Stromal cell of bone marrow (primary cell): ENCODE data around the gene CHMP4A.
"Not testable (repeated sequence)": the region's sequence is repeated elsewhere in the genome, so short reads cannot be mapped to it uniquely, and the experiment has no call there.

Source experiments
- DNase-seq: peaks from one replicate; pipeline ENCODE4 v3.0.0-alpha.2; 2012; ENCODE audit warnings: low read depth

CHMP4A gene

DNA sequence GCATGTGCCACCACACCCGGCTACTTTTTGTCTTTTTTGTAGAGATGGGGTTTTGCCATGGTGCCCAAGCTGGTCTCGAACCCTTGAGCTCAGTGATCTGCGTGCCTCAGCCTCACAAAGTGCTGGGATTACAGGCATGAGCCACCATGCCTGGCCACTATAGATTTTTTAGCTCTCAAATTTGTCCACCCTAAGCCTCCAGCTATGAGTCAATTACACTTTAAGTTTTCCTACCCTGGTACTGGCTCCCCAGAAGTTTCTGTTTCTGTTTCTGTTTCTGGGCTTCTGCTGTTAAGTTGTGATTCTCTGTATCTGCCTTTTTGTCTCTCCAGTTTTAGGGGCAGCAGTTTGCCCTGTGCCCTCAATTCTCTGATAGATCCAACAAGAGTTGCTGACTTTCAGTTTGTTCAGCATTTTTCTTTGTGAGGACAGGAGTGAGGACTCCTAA lies 33.5 kb upstream of the CHMP4A start:
- DNase-seq, result no peak

DNA sequence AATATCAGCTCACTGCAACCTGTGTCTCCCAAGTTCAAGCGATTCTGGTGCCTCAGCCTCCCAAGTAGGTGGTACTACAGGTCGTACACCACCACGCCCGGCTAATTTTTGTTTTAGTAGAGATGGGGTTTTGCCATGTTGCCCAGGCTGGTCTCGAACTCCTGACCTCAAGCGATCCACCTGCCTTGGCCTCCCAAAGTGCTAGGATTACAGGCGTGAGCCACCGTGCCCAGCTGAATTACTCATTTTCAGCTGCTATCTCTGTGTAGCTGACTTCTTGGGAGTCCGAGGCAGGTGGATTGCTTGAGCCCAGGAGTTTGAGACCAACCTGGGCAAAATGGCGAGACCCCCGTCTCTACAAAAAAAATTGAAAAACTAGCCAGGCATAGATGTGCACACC lies 32.1 kb upstream of the CHMP4A start:
- DNase-seq, result not testable (repeated sequence)

DNA sequence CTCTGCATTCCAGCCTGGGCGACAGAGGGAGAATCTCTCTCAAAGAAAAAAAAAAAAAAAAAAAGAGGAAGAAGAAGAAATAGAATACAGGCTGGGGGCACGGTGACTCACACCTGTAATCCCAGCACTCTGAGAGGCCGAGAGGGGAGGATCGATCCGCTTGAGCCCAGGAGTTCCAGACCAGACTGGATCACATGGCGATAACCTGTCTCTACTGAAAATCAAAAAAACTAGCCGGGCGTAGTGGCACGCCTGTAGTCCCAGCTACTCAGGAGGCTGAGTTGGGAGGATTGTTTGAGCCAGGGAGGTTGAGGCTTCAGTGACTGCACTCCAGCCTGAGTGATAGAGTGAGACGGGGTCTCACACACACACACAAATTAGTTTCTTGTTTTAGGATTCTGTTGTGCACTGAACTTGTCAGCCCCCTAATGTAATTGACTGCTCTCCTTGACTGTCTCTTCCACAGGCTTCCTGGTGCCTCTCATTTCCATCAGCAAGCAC lies 30.1 kb upstream of the CHMP4A start:
- DNase-seq, result no peak

DNA sequence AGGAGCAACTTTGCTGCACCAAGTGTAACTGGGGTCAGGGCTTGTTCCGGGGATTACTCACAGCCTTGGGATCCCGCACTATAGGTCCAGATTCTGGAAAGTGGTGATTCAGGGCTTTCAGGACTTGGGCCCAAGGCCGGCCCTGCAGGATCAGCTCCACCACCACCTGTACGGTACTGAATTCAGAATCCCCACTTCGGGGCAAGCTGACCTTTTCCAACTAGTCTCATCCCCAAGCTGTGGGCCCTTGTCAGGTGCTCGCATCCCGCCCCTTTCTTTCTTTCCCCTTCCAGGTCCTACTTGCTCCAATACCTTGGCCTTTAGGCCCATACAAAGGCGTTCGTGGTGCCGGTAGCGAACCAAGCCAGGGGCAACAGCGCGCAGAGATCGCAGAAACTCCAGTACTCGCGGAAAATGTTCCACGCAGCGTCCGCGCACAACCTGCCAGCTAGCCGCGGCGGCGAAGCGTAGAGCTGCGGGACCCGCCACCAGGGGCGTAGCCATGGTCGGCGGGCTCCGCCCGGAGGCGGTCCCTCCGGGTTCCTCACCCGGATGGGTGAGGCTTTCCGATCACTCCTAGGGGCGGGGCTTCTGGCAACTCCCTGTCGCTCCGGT lies 28.6 kb upstream of the CHMP4A start:
- DNase-seq, result peak; percentile 85

DNA sequence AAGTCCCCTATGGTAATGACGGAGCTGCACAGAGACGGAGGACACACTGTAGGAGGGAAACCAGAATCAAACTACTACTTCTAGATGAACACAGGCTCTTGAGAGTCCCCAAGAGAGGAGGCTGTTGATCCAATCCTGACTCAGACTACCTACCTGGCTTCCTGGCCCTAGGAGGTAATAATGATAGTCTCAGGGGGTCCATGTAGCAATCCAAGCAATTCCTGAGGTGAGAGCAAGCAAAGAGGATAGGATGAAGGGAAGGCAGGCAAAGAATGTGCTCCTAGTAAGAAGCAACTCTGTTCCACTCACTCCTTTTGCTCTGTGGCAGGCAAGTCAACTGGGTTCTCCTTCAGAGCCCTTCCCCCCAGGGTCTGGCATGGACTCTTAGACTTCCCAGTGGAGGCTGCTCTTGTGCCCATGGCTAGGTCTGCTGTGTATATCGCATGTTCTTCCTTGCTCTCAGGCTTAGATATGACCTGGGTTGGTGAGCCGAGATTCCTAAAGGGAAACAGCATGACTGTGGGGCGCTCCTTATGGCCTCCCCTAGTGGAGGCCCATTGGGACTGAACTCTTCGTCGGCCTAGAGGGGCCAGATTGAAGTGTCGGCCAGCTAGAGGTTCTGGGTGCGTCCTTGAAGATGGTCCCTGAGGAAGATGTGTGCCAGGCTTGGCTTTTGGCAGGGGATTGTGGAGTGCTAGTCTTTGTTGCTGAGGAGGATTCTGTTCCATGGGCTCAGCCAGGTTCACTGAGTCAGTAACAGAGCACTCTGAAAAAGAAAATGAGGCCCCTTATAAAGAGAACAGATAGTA lies 27.0 kb upstream of the CHMP4A start:
- DNase-seq, result no peak

DNA sequence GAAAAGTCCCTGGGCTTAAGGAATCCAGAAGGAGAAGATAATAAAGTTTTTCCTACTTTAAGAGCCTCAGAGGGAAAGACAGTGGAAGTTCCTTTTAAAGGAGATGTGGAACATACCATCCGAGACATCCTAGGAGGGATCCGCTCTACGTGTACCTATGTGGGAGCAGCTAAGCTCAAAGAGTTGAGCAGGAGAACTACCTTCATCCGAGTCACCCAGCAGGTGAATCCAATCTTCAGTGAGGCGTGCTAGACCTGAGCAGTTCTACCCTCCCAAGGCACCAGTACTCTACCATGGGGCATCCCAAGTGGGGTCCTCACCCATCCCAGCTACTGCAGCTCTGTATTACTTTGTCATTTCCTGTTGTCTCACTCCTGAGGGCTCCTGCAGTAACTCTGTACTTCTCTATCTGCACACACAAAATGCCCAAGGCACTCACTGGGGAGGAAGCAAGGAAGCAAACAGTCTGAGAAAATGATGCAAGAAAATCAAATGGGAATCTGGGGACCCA lies 25.3 kb upstream of the CHMP4A start:
- no peak for DNase-seq

DNA sequence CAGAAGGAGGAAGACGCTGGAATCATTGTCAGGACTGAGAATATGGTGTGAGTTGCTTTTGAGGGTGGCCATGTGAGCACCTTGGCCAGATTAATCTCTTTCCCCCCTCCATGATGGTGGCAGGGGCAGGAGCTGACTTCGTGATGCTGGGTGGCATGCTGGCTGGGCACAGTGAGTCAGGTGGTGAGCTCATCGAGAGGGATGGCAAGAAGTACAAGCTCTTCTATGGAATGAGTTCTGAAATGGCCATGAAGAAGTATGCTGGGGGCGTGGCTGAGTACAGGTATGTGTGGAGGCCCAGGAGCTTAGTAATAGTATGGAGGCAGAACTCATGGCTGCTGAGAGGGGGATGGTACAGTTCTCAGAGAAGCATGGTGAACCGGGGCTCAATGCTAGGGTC lies 24.8 kb upstream of the CHMP4A start:
- DNase-seq, result no peak

DNA sequence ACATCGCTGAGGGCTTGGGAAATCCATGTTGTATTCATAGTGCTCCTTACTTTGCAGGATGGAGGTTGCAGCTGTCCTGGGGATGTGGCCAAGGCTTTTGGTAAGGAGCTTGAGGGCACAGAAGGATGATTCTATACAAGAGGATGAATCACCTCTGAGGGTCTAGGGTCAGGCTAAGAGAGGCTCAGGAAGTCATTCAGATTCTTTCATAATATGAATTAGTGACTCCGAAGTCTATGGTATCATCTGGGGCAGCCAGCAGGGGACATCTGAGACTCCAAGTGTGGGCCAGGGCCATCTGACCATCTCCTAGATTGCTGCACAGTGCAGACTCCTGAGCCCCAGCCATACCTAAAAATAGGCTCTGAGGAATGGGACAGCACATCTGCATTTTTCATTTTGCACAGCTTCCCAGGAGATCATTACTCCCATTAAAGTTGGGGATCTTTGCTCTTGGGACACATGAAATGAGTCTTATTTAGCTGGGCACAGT lies 24.2 kb upstream of the CHMP4A start:
- DNase-seq, result no peak

DNA sequence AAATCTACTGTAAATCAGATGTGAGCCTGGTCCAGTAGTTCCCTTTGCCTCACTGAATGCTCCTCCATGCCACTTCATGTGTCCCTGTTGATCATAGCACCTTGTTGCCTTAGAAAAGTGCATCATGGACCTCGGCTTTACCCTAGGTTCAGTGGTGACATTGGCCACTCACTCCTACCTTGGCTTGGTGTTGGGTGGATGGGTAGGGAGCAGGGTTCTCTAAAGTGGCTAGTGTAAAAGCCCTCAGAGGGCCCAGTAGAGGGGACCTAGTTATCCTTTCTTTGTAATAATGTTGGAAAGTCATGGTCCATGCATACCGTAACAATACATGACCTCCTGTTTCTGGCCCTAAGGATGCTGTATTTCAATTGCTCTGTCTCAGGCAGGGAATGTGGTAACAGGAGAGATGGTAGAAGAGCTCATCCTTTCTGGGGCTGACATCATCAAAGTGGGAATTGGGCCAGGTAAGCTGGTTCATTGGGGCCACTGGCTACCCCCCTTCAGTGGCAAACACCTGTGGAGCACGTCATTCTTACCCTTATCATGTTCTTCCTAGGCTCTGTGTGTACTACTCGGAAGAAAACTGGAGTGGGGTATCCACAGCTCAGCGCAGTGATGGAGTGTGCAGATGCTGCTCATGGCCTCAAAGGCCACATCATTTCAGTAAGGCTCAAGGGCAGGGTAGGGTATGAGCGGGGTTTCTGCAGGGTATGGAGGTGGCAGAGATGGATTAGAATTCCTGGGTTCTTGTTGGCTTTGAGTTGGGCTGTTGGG lies 23.6 kb upstream of the CHMP4A start:
- DNase-seq, result no peak

DNA sequence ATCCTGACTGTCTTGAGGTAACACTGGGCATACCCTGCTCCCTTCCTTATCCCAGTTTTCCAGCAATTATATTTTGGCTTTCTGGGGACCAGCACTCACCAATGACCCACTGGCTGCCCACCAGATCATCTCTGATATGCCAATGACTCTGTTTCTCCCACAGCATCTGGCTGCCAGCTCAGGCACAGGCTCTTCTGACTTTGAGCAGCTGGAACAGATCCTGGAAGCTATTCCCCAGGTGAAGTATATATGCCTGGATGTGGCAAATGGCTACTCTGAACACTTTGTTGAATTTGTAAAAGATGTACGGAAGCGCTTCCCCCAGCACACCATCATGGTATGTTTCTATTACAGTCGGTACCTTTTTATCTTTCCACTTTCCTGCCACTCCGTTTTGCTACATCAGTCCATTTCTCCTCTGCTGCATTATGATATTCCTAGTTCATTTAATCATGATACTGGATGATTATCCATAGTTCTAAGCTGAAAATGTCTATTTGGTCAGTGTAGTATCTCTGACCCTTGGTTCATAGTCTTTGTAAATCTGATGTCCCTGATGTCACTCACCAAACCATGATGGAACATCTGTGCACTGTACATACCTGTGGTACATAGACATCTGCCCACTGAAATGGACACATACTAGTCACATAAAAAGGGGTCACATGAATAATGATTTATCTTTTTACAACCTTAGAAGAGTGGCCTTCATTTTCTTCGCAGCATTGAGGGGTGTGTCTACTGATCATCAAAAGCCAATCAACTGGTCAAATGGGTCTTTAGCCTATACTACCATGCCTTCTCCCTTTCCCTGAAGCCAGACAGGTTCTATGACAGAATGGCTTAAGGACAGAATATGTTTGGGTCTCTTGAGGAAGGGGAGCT lies 22.8 kb upstream of the CHMP4A start:
- DNase-seq, result no peak

DNA sequence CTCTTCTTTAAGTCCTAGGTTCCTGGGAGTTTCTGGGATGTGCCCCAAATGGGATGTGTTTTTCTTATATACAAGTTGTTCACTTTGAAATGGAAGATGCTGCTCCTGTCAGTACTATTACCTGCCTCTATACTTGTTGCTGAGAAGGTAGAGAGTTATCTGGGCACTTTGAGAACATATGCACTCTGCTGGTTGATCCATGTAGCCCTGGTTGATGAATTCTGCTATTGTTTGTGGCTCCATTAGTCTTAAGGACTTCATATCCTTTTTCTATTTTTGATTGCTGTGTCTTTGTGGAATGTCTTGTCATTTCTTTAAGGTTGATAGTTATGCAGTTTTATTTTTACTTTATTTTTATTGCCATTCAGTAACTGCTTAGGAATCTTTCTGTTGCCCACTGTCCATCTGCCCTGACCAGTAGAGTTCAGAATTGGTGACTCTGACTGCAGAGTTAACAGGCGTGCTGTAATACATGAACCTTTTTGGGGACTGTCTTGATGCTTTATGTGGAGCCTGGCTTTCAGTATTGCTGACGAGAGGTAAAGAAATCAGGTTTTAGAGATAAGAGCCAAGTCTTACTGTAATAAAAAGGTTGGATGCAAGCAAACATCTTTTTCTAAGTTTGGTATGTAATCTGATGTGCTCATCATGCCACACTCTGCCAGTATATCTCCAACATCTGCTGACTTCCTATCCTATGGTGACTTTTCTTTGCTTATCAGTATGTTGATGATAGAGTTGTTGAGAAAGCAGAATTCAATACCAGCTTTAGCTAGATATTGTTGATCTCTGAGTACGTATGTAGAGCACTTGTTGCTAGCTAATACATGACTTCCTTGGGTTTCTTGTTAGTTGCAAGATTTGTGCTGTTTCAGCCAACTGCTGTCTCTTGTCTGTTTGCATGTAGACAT lies 21.1 kb upstream of the CHMP4A start:
- DNase-seq, result no peak

DNA sequence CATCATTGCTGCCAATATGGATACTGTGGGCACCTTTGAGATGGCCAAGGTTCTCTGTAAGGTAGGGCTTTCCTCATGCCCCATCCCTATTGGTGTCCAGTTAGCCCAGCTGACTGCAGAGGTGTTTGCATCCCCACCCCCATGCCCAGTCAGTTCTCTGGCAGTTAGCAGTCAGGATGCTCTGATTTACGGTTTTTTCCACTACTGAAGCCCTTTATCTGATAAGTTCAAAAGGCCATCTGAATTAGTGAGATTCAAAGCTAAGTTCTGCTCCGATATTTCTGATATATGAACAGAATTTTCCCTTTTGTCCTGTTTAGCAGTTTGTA lies 20.2 kb upstream of the CHMP4A start:
- no peak for DNase-seq

DNA sequence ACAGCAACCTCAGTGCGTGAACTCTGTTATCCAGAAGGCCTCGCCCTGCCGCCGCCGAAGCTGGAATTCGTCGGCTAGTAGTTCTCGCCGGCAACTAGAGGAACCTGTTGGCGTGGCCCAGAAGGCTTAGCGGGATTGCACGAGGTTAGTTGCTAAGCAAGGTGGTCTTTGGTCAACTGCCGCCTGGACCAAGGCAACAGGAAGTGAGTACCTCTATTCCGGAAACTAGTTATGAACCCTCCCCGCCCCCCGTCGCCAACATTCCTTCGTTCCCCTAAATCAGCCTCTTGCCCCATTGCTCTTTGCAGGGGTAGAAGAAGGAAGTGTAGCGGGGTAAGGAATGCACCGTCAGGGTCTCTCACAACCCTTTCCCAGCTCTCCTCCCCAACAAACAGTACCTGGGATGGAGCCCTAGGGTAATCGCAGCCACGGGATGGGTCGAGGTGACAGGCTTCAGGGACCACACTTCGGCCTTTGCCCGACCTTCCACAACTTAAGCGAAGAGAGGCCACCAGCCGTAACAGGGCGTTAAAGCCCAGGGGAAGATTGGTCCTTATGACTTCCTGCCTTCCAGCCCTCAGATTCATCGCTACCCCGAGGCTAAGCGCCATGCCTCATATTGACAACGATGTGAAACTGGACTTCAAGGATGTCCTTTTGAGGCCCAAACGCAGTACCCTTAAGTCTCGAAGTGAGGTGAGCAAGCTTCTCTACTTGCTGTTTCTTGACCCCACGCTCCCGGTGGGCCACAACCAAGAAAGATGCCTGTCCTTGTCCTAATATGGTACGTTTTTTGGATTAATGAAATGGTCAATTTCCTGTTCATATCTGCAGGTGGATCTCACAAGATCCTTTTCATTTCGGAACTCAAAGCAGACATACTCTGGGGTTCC lies 19.6 kb upstream of the CHMP4A start, which contains the start of gene GMPR2:
GMPR2 (plus strand) TSS at position 285 of the 893 bp plus-strand sequence; CDS start at position 610, 325 bp downstream.
- DNase-seq, result no peak

DNA sequence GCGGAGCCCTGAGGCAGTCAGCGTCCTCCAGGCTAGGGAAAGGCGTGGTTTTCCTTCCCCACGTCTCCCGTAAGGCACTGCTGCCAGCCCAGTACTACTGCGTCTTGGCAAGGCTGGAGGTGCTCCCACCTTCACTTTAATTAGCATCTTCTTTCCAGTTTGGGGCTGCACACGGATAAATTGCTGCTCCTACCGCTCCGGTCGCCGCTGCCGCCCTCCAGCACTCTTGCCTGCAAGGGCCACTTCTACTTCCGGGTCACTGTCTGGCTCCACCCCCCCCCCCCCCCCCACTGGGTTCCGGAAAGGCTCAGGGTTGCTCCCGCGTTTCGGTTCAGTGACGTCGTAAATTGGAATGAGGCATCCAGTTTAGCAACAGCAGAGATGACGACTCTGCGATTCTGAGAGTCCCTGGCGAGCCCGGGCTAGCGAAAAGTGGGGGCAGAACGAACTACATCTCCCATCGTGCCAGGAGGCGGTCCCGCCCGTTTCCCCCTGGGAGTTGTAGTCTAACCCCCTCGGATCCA lies 18.9 kb upstream of the CHMP4A start, which contains the start of gene NEDD8:
NEDD8 (minus strand) TSS at position 247 of the 524 bp plus-strand sequence; CDS start at position 147, 100 bp downstream.
- DNase-seq, result peak; percentile 99

DNA sequence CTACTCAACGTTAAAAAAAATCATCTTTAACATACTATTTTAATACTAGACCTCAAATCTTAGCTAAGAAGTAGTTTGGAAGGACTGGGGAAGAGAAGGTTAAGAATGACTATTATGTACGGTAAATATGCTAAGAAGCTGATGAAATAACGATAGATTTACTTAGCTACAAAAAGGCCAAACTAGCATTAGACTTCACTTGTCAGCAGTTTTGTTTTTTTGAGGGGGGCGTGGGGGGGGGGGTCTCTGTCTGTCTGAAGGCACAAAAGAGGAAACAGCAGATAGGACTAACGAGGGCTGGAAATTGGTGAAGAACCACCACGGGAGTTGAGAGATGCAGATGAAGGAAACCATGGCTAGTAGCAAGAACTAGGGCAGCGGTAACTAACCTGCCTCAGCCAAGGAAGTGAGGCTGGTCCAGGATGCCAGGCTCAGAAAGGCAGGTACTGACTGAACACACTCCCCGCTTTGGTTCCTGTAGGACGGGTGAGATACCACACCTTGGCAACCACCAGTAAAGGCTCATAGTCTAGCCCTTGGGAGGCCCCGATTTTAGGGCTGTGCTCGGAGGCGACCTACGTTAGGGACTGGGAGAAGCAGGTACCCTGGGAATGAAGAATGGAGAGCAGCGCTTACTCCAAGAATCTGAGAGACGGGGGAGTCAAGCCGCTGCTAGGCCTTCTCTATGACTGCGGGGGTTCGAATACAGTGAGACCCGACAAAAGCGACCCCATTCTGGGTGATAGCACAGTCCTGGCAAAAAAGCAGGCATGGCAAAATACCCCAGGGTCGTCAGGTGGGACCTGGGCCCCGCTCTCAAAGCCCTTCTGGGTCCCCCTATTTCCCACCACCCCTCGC lies 18.2 kb upstream of the CHMP4A start:
- DNase-seq, result no peak

DNA sequence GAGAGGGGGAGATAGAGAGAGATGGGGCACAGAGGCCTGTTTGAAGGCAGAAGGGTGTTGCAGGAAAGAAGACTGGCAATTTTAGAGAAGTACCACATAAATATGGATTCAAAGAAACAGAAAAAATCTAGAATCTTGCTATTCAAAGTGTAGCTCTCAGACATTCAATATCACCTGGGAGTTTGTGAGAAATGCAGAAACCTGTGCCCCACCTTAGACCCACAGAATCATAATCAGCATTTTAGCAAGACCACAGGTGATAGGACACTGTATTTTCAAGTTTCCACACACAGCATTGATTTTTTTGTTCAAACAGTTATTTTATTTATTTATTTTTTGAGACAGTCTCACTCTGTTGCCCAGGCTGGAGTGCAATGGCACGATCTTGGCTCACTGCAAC lies 15.6 kb upstream of the CHMP4A start:
- DNase-seq, result no peak

DNA sequence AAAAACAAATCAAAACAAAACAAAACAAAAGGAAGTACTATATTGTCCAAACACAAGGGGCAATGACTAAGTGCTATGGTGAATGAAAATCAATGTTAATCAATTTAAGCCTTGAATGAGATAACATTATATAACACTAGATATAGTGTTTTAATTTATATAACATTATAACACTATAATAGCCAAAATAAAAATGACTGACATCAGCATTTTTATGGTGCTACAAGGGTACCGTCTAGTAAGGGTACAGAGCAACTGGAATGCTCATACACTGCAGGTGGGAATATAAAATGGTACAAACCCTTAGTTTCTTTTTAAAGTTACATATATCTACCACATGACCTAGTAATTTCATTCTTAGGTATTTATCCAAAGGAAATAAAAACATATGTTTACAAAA lies 13.2 kb upstream of the CHMP4A start:
- DNase-seq, result no peak

DNA sequence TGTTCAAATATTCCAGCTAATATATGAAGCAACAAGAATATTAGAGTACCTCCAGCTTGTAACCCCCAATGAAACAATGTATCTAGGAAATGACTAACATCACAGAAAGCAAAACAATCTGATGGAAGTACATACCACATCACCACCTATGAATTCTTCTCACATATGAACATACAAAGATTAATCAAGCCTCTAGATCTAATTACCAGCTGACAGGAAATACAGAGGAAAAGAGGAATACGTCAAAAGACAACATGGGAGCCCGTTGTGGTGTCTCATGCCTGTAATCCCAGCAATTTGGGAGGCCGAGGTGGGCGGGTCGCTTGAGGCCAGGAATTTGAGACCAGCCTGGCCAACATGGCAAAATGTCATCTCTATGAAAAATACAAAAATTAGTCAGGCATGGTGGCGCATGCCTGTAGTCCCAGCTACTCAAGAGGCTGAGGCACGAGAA lies 11.4 kb upstream of the CHMP4A start:
- DNase-seq, result no peak
